ENCODE measurements around the gene MS4A1.

MS4A1 gene

GRCh38 chr11:60492488-60493009, 36.9 kb downstream of the MS4A1 start, which contains the start of gene MS4A12:
Gene MS4A12, plus strand, starts transcription at chr11:60492778. Its CDS starts 4,541 bp downstream, at chr11:60497319.
- H3K36me3 ChIP-seq (ENCODE audit: control insufficient read depth, insufficient read depth, low read length), result no peaks in the 10 kb centered on the region
- no peaks in the 10 kb centered on the region for H3K27me3 ChIP-seq (replicated peaks; ENCODE audit: control insufficient read depth, insufficient read depth, low read length)
- DNase-seq (ENCODE audit: extremely low read depth, insufficient read length), result no peak
- no peak for TF ChIP-seq CTCF (IDR thresholded peaks at IDR 0.05; ENCODE audit: insufficient read depth, low read length, poor library complexity, severe bottlenecking)
- H3K4me3 ChIP-seq (replicated peaks; ENCODE audit: low read depth, low read length), result no peak within 1 kb of the TSS

GRCh38 chr11:60493454-60493853, 37.8 kb downstream of the MS4A1 start:
- TF ChIP-seq CTCF (IDR thresholded peaks at IDR 0.05; ENCODE audit: insufficient read depth, low read length, poor library complexity, severe bottlenecking), result no peak
- DNase-seq (ENCODE audit: extremely low read depth, insufficient read length), result no peak
- Histone ChIP-seq H3K4me3 (replicated peaks; ENCODE audit: low read depth, low read length) (no peak overlapping the region), H3K36me3 (ENCODE audit: control insufficient read depth, insufficient read depth, low read length) (no peaks in the 10 kb centered on the region), H3K27me3 (replicated peaks; ENCODE audit: control insufficient read depth, insufficient read depth, low read length) (no peaks in the 10 kb centered on the region)

GRCh38 chr11:60498399-60498798, 42.8 kb downstream of the MS4A1 start:
- Histone ChIP-seq H3K27me3 (replicated peaks; ENCODE audit: control insufficient read depth, insufficient read depth, low read length) (no peaks in the 10 kb centered on the region), H3K36me3 (ENCODE audit: control insufficient read depth, insufficient read depth, low read length) (no peaks in the 10 kb centered on the region), H3K4me3 (replicated peaks; ENCODE audit: low read depth, low read length) (no peak overlapping the region)
- no peak for TF ChIP-seq CTCF (IDR thresholded peaks at IDR 0.05; ENCODE audit: insufficient read depth, low read length, poor library complexity, severe bottlenecking)
- no peak for DNase-seq (ENCODE audit: extremely low read depth, insufficient read length)

- DNase-seq (ENCODE audit: extremely low read depth, insufficient read length), result no peak
- H3K36me3 ChIP-seq (ENCODE audit: control insufficient read depth, insufficient read depth, low read length), result no peaks in the 10 kb centered on the region
- TF ChIP-seq CTCF (IDR thresholded peaks at IDR 0.05; ENCODE audit: insufficient read depth, low read length, poor library complexity, severe bottlenecking), result no peak
- no peak overlapping the region for H3K4me3 ChIP-seq (replicated peaks; ENCODE audit: low read depth, low read length)
- no peaks in the 10 kb centered on the region for H3K27me3 ChIP-seq (replicated peaks; ENCODE audit: control insufficient read depth, insufficient read depth, low read length)
These were observed 43.2 kb downstream of the MS4A1 start for GRCh38 chr11:60498853-60499252.

GRCh38 chr11:60500276-60500910, 44.7 kb downstream of the MS4A1 start:
- no peaks in the 10 kb centered on the region for H3K27me3 ChIP-seq (replicated peaks; ENCODE audit: control insufficient read depth, insufficient read depth, low read length)
- TF ChIP-seq CTCF (IDR thresholded peaks at IDR 0.05; ENCODE audit: insufficient read depth, low read length, poor library complexity, severe bottlenecking), result no peak
- no peaks in the 10 kb centered on the region for H3K36me3 ChIP-seq (ENCODE audit: control insufficient read depth, insufficient read depth, low read length)
- no peak for DNase-seq (ENCODE audit: extremely low read depth, insufficient read length)
- H3K4me3 ChIP-seq (replicated peaks; ENCODE audit: low read depth, low read length), result no peak overlapping the region

Measured in GM06990 (cell line).